HepG2 (cell line): ENCODE data around the gene NEMP2. TPM values are rescaled to one million over a fixed set of nuclear protein-coding genes. Genes with fewer than 3 reads are reported as not detected.
A peak's percentile ranks its signal among the peaks of the same experiment; 100 is the strongest.

Experiments
- CBFB ChIP-seq: sonication (generic); formaldehyde crosslinking; IDR thresholded peaks from 2 replicates; pipeline ENCODE4 v1.4.0; 2020; ENCODE audit warnings: missing genetic modification reagents
- CEBPB ChIP-seq: IDR thresholded peaks from 2 replicates; pipeline ENCODE4 v1.6.1; 2011; ENCODE audit warnings: low read depth, low read length, improper control_type of control experiment, borderline replicate concordance
- CHD2 ChIP-seq: IDR thresholded peaks from 2 replicates; pipeline ENCODE4 v1.6.1; 2011; ENCODE audit warnings: low read depth, low read length, improper control_type of control experiment
- ETV6 ChIP-seq: sonication (generic); formaldehyde crosslinking; conservative IDR thresholded peaks from 2 replicates; pipeline ENCODE4 v1.4.0; 2020; ENCODE audit warnings: missing genetic modification reagents
- GMEB1 ChIP-seq: sonication (generic); formaldehyde crosslinking; IDR thresholded peaks from 2 replicates; pipeline ENCODE4 v1.5.1; 2020; ENCODE audit warnings: missing genetic modification reagents, mild to moderate bottlenecking, borderline replicate concordance
- GPBP1L1 ChIP-seq: sonication (generic); formaldehyde crosslinking; IDR thresholded peaks from 2 replicates; pipeline ENCODE4 v1.5.0; 2020; ENCODE audit warnings: mild to moderate bottlenecking, missing genetic modification reagents
- HDAC6 ChIP-seq: fragments of 200-600 bp; sonication (generic); IDR thresholded peaks from 2 replicates; pipeline ENCODE4 v1.7.0; 2017; ENCODE audit warnings: mild to moderate bottlenecking, antibody characterized with exemption, low read length, low read depth
- HNRNPH1 ChIP-seq: fragments of 200-400 bp; formaldehyde crosslinking; optimal IDR thresholded peaks from 2 replicates; pipeline ENCODE3; 2017; ENCODE audit warnings: mild to moderate bottlenecking, low read depth, low read length
- HNRNPUL1 ChIP-seq: fragments of 200-400 bp; formaldehyde crosslinking; IDR thresholded peaks from 2 replicates; pipeline ENCODE4 v1.6.1; 2017; ENCODE audit warnings: low read depth, mild to moderate bottlenecking, low read length, moderate library complexity
- MAFF ChIP-seq: IDR thresholded peaks from 2 replicates; pipeline ENCODE4 v1.6.1; 2011; ENCODE audit warnings: low read depth, low read length, improper control_type of control experiment
- MTF2 ChIP-seq: sonication (generic); formaldehyde crosslinking; IDR thresholded peaks from 2 replicates; pipeline ENCODE4 v1.5.0; 2020; ENCODE audit warnings: missing genetic modification reagents, borderline replicate concordance
- NFIC ChIP-seq: IDR thresholded peaks from 2 replicates; pipeline ENCODE4 v1.6.1; 2012; ENCODE audit warnings: mild to moderate bottlenecking, low read length, inconsistent platforms
- PLRG1 ChIP-seq: fragments of 450-650 bp; conservative IDR thresholded peaks from 2 replicates; pipeline ENCODE4 v1.6.1; 2016
- POLR2G ChIP-seq: fragments of 200-400 bp; formaldehyde crosslinking; IDR thresholded peaks from 2 replicates; pipeline ENCODE4 v1.6.1; 2018; ENCODE audit warnings: mild to moderate bottlenecking, low read depth, low read length, moderate library complexity
- SIX1 ChIP-seq: sonication (generic); formaldehyde crosslinking; IDR thresholded peaks from 2 replicates; pipeline ENCODE4 v1.4.0; 2020; ENCODE audit warnings: missing genetic modification reagents, borderline replicate concordance
- SMAD3 ChIP-seq: sonication (generic); formaldehyde crosslinking; IDR thresholded peaks from 2 replicates; pipeline ENCODE4 v1.4.0; 2020; ENCODE audit warnings: missing genetic modification reagents
- SMAD9 ChIP-seq: sonication (generic); formaldehyde crosslinking; IDR thresholded peaks from 2 replicates; pipeline ENCODE4 v1.5.1; 2020; ENCODE audit warnings: mild to moderate bottlenecking, missing genetic modification reagents
- SRY ChIP-seq: sonication (generic); formaldehyde crosslinking; IDR thresholded peaks from 2 replicates; pipeline ENCODE4 v1.8.0; 2022; ENCODE audit warnings: mild to moderate bottlenecking, missing genetic modification reagents
- TIGD3 ChIP-seq: sonication (generic); formaldehyde crosslinking; IDR thresholded peaks from 2 replicates; pipeline ENCODE4 v1.5.1; 2020; ENCODE audit warnings: mild to moderate bottlenecking, missing genetic modification reagents, borderline replicate concordance
- ZFP36L2 ChIP-seq: sonication (generic); formaldehyde crosslinking; IDR thresholded peaks from 2 replicates; pipeline ENCODE4 v1.4.0; 2020; ENCODE audit warnings: missing genetic modification reagents
- ZNF10 ChIP-seq: sonication (generic); formaldehyde crosslinking; IDR thresholded peaks from 2 replicates; pipeline ENCODE4 v1.4.0; 2020; ENCODE audit warnings: mild to moderate bottlenecking, low read depth, missing genetic modification reagents, borderline replicate concordance
- ZNF24 ChIP-seq: fragments of 450-650 bp; IDR thresholded peaks from 2 replicates; pipeline ENCODE4 v1.6.1; 2017; ENCODE audit warnings: antibody characterized with exemption, mild to moderate bottlenecking
- ZNF253 ChIP-seq: sonication (generic); formaldehyde crosslinking; IDR thresholded peaks from 2 replicates; pipeline ENCODE4 v1.8.0; 2022; ENCODE audit warnings: mild to moderate bottlenecking, missing genetic modification reagents, borderline replicate concordance
- ZNF660 ChIP-seq: sonication (generic); formaldehyde crosslinking; IDR thresholded peaks from 2 replicates; pipeline ENCODE4 v1.5.1; 2020; ENCODE audit warnings: mild to moderate bottlenecking, low read depth, missing genetic modification reagents, borderline replicate concordance
- ZNF703 ChIP-seq: sonication (generic); formaldehyde crosslinking; IDR thresholded peaks from 2 replicates; pipeline ENCODE4 v1.5.1; 2020; ENCODE audit warnings: missing genetic modification reagents, mild to moderate bottlenecking, moderate library complexity, borderline replicate concordance
- polyA plus RNA-seq, 8 experiments: library from polyadenylated mRNA; depleted of rRNA in 3 of 8; stranded (reverse) in 7 of 8; unstranded in 1 of 8; fragments of >200 nt; fragmentation: Illumina TruSeq in 4 of 8; extraction: Trizol in 4 of 8; gene quantifications; 2 replicates each; pipeline versions ENCODE4 v1.2.1 to v1.2.3, GENCODE V29; 2011 to 2016; ENCODE audit warnings: low read depth in 4 of 8, missing spikeins in 1 of 8, mixed read lengths in 1 of 8; ENCODE audit not compliant: insufficient read depth in 1 of 8
- total RNA-seq, 5 experiments: library from RNA; depleted of rRNA; stranded (reverse); fragments of >200 nt; fragmentation: Illumina TruSeq; extraction: Trizol; gene quantifications; 2 replicates each; pipeline ENCODE4 v1.2.3, GENCODE V29; 2016; ENCODE audit warnings: low read depth in 1 of 5
- TF ChIP-seq, protein P1 (sequence below): sonication (generic); formaldehyde crosslinking; IDR thresholded peaks from 2 replicates; pipeline ENCODE4 v1.4.0; 2020; ENCODE audit warnings: low read depth, mild to moderate bottlenecking, missing genetic modification reagents

The NEMP2 gene
- total and polyA plus RNA-seq, 2 of the 13 experiments (the other 11 are each of a cell fraction or from before 2014, with no cell fraction given) = 2.4 to 9.8 TPM

DNA sequence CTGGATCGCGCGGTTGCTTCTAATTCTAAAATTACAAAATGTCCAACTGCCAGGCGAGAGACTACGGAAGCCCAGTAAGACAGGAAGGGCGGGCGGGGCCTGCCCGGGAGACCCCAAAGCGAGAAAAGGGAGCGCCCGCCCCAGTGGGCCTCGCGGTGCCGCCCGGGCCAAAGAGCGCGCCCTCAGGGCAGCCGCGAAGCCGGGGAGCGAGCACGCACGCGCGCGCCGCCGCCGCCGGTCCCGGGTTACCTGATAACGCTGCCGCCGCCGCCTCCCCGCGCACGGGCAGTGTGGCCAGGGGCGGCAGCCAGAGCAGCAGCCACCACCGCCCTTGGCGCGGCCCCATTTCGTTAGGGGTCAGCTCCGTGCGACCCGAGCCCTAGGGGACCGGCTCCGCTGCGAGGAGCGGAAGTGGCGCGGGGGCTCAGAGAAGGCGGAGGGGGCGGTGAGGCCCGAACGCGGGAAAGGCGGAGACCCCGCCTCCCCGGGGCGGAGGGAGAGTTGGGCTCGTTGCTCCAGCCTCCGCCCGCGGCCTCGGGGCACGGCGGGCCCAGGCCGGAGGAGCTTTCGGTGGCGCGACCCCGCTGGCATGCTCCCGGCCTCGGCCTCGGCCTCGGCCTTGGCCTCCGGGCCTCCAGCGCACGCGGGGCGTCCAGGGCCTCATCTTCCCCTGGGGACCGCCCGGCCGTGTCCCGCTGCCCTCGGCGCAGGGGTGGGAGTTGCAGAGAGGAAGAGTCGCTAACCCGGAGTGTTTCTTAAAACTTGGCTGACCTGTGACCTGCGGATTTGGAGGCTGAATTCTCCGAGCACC lies at the start of gene NEMP2 (continued):
- TF ChIP-seq, protein P1, sequence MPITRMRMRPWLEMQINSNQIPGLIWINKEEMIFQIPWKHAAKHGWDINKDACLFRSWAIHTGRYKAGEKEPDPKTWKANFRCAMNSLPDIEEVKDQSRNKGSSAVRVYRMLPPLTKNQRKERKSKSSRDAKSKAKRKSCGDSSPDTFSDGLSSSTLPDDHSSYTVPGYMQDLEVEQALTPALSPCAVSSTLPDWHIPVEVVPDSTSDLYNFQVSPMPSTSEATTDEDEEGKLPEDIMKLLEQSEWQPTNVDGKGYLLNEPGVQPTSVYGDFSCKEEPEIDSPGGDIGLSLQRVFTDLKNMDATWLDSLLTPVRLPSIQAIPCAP (CRISPR knock-in tag) = peak; percentile 91
- TF ChIP-seq ZNF10 (CRISPR knock-in tag) = no peak
- peak; percentile 95 for TF ChIP-seq POLR2G
- TF ChIP-seq CEBPB = no peak
- no peak for TF ChIP-seq GPBP1L1 (CRISPR knock-in tag)
- TF ChIP-seq SRY (CRISPR knock-in tag) = peak; percentile 94
- TF ChIP-seq CHD2 = peak; percentile 12; the same call in 1 of the 2 replicates
- no peak for TF ChIP-seq ZFP36L2 (CRISPR knock-in tag)
- TF ChIP-seq HDAC6 = no peak
- peak; percentile 63; the same call in 1 of the 2 replicates for TF ChIP-seq SMAD3 (CRISPR knock-in tag)
- no peak for TF ChIP-seq ZNF660 (CRISPR knock-in tag)
- peak; percentile 98 for TF ChIP-seq MTF2 (CRISPR knock-in tag)
- TF ChIP-seq HNRNPUL1 = 0 out of 2 replicates have a peak, but pooled peaks have one; percentile 60
- peak; percentile 91 for TF ChIP-seq ETV6 (CRISPR knock-in tag)
- TF ChIP-seq MAFF = no peak
- TF ChIP-seq GMEB1 (CRISPR knock-in tag) = peak; percentile 93
- no peak for TF ChIP-seq SMAD9 (CRISPR knock-in tag)
- TF ChIP-seq HNRNPH1 = no peak
- TF ChIP-seq SIX1 (CRISPR knock-in tag) = no peak
- TF ChIP-seq TIGD3 = peak; percentile 74; the same call in 1 of the 2 replicates
- TF ChIP-seq ZNF253 (CRISPR knock-in tag) = peak; percentile 89; the same call in 1 of the 2 replicates
- TF ChIP-seq ZNF24 = no peak
- TF ChIP-seq ZNF703 = peak; percentile 74; the same call in 1 of the 2 replicates
- TF ChIP-seq NFIC = no peak
- TF ChIP-seq PLRG1 = no peak
- peak; percentile 76; the same call in 1 of the 2 replicates for TF ChIP-seq CBFB
